ENCODE data around the gene DLX1.

DLX1 gene

DNA sequence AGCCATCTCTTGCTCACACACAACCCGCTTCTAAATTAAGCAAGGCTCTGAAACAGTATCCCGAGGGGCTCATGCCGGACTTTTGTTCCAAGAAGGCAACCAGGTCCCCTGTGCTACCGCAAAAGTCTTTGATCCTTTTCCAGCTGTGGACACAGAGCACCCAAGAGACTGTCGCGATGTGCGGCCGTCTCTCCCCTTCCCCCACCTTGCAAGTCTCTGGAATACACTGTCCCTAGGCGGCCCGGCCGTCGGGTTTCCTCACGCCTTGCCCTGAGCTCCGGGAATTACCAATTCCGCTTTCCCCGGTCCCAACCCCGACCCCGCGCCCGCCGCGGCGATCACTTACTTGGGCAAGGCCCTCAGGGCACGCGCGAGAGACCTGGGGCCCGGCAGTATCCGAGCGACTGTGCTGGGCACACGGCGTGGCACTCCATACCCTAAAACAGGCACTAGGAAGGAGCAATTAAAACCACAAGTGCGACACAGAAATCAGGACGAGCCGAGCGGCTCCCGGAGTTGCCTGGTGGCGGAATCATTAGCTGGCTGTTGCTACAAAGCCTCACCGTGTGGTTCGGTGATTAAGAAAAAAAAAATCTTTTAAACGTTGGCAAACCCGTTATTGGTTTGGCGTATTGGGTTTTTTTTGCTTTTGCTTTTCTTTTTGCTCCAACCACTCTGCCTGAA lies 2.2 kb upstream of the DLX1 start:
- peak overlapping the region; percentile 16 for H3K9ac ChIP-seq (ENCODE audit: low read depth, low read length)
- H3K4me3 ChIP-seq (ENCODE audit: low read length) = peak overlapping the region; percentile 57
- H3K36me3 ChIP-seq (ENCODE audit: insufficient read depth, low read length) = peaks cover 3% of the 10 kb centered on the region
- H3K4me1 ChIP-seq (ENCODE audit: control insufficient read depth, insufficient read depth, low read length) = peaks cover 37% of the 10 kb centered on the region
- H3K9me3 ChIP-seq (replicated peaks; ENCODE audit: low read length) = no peaks in the 10 kb centered on the region
- peaks cover 11% of the 10 kb centered on the region for H3K27me3 ChIP-seq (ENCODE audit: control insufficient read depth, insufficient read depth, low read length)
- peak overlapping the region; percentile 97 for H3K4me2 ChIP-seq (ENCODE audit: low read length)

DNA sequence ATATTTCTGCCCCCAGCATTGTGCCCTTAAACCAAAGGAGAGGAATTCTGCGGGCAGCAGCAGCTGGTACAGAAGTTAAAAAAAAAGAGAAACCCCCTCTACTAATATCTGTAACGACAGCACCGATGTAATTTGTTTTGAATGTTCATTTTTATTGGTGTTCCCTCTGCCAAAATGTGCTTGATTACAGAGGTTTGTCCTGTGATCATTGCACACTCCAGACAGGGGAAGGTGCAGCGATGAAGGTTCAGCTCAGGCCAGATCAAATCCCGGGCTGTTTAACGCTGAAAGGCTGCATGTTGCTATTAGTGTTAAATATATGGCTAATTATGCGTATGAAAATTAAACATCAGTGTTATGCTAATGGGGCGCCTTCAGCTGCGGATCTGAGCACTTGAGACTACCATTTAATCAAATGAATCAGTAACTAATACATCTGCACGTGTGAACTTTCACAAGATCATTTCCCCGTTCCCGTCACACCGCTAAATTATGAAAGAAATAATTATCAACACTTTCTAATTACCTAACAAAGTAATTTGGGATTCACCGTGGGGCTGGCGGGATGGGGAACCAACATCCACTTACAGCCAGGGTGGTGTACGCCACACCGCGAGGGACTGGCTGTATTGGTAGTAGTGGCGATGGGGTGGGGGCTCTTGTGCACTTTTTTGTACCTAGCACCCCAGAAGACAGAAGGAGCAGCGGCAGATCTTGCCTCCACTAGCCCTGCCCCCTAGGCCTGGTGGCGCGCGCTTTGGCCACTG lies 1.5 kb upstream of the DLX1 start:
- no peaks in the 10 kb centered on the region for H3K9me3 ChIP-seq (replicated peaks; ENCODE audit: low read length)
- H3K9ac ChIP-seq (ENCODE audit: low read depth, low read length) = peak overlapping the region; percentile 84
- H3K4me1 ChIP-seq (ENCODE audit: control insufficient read depth, insufficient read depth, low read length) = peaks cover 38% of the 10 kb centered on the region
- peak overlapping the region; percentile 89 for H3K4me3 ChIP-seq (ENCODE audit: low read length)
- peaks cover 10% of the 10 kb centered on the region for H3K36me3 ChIP-seq (ENCODE audit: insufficient read depth, low read length)
- peak overlapping the region; percentile 97 for H3K4me2 ChIP-seq (ENCODE audit: low read length)
- peaks cover 11% of the 10 kb centered on the region for H3K27me3 ChIP-seq (ENCODE audit: control insufficient read depth, insufficient read depth, low read length)

DNA sequence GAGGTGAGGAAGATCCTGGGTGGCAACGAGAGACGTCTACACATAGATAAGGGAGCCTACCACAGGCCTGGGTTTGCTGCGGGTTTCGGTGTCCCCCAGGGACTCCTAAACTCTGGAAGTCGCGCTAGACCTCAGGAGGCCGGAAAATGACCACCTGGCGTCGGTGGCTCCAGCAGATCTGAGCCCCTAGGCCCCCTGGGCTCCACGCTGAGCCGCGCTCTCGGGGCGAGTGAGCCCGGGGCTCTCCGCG lies 987 bp upstream of the DLX1 start:
- peaks cover 12% of the 10 kb centered on the region for H3K36me3 ChIP-seq (ENCODE audit: insufficient read depth, low read length)
- H3K9ac ChIP-seq (ENCODE audit: low read depth, low read length) = peak overlapping the region; percentile 84
- H3K27me3 ChIP-seq (ENCODE audit: control insufficient read depth, insufficient read depth, low read length) = peaks cover 11% of the 10 kb centered on the region
- peak overlapping the region; percentile 97 for H3K4me2 ChIP-seq (ENCODE audit: low read length)
- no peaks in the 10 kb centered on the region for H3K9me3 ChIP-seq (replicated peaks; ENCODE audit: low read length)
- peak overlapping the region; percentile 89 for H3K4me3 ChIP-seq (ENCODE audit: low read length)
- peaks cover 38% of the 10 kb centered on the region for H3K4me1 ChIP-seq (ENCODE audit: control insufficient read depth, insufficient read depth, low read length)

DNA sequence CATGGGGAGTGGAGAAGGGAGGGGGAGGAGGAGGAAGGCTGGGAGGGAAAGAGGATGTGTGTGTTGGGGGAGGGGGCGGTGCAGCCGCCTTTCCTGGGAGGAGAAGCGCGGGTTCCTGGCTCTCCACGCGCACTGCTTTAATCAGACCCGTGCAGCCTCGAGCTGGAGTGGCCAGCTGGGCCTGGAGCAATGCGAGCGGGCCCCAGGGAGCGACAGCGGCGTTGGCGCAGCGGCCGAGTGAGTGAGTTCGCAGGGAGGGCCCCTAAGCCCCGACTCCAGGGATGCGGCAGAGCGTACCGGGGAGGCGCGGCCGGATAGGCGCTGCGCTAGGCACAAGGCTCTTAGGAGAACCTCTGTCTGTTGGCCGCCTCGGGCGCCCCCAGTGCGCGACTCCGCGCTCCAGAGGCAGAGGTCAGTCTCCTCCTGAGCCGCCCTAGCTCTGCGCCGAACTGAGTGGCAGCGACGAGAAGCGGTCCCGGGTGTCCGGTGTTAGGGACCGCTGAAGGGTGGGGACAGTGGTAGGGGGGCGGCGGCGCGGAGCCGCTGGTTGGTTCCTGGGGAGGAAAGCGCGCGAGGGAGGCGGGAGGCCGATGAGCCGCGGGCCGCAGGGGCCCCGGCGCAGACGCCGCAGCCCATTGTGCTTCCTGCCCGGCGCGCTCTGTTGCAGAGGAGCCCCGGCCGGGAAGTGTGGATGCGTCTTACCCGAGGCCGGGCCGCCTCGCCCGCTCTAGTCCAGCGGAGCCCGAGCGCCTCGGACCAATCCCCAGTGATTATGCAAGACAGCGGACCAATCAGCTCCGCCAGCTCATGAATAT lies 455 bp upstream of the DLX1 start:
- Histone ChIP-seq H3K4me2 (ENCODE audit: low read length) (peak overlapping the region; percentile 97), H3K9me3 (replicated peaks; ENCODE audit: low read length) (no peaks in the 10 kb centered on the region), H3K4me3 (ENCODE audit: low read length) (peak overlapping the region; percentile 89), H3K9ac (ENCODE audit: low read depth, low read length) (peak overlapping the region; percentile 84), H3K27me3 (ENCODE audit: control insufficient read depth, insufficient read depth, low read length) (peaks cover 11% of the 10 kb centered on the region), H3K36me3 (ENCODE audit: insufficient read depth, low read length) (peaks cover 12% of the 10 kb centered on the region), H3K4me1 (ENCODE audit: control insufficient read depth, insufficient read depth, low read length) (peaks cover 38% of the 10 kb centered on the region)

DNA sequence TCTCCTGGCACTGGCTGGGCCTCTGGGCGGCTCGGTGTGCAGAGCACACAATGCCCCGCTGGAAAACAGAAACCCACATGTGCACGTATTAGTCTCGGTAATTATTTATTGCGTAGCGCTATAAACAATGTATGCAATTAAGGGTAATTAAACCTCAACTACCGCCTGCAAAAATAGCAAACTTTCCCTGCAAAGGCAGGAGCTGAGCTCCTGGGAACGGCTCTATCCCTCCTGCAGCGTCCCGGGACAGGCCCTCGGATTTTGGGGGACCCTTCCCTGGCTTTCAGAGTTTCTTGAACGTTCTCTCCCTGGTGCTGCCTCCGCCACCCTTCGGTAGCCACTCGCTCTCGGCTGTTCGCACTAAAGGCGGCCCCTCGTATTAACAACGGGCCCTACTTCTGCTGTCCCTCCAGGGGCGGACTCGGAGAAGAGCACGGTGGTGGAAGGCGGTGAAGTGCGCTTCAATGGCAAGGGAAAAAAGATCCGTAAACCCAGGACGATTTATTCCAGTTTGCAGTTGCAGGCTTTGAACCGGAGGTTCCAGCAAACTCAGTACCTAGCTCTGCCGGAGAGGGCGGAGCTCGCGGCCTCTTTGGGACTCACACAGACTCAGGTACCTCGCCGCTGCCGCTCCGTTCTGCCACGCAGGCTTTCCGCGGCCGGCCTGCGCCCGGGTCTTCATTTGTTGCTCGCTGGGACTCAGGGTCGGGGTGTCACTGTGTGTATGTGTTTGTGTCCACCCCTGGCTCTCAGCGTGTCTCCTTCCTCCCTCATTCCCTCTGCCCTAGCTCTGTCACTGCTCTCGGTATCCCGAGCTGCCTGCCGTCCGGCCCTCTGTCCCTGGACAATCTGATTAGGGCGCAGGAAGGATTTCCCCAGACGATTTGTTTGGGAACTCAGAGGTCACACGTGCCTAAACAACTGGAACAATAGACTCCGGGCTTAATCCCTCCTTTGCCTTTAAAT lies 1.2 kb downstream of the DLX1 start:
- Histone ChIP-seq H3K9ac (ENCODE audit: low read depth, low read length) (peak overlapping the region; percentile 84), H3K9me3 (replicated peaks; ENCODE audit: low read length) (no peaks in the 10 kb centered on the region), H3K4me3 (ENCODE audit: low read length) (peak overlapping the region; percentile 89), H3K4me2 (ENCODE audit: low read length) (peak overlapping the region; percentile 97), H3K4me1 (ENCODE audit: control insufficient read depth, insufficient read depth, low read length) (peaks cover 38% of the 10 kb centered on the region), H3K36me3 (ENCODE audit: insufficient read depth, low read length) (peaks cover 12% of the 10 kb centered on the region), H3K27me3 (ENCODE audit: control insufficient read depth, insufficient read depth, low read length) (peaks cover 11% of the 10 kb centered on the region)

DNA sequence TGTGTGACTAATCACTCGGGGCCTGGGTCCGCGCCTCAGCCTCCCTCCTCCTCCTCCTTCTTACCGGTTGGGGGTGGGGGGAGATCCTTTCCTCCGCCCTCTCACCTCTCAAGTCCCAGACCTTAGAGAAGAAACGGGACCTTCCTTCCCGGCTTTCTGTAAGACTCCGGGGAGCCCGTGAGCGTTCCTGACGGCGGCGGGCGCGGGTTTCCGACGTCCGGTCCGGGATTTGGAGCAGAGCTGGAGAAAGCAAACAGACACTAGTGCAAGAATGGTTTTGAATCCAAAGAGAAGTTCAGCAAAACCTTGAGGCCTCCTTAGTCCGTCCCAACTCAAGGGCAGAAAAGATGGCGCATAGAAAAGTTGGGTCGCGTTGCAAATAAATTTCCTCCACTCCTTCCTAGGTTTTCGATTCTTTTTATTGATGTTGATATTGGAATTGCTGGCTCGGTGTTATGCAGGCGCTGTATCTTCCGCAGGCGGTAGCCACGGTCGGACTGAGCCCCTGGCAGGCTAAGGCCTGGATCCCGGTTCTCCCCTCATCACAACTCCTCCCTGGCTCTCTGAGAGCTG lies 2.0 kb downstream of the DLX1 start:
- Histone ChIP-seq H3K4me2 (ENCODE audit: low read length) (peak overlapping the region; percentile 97), H3K4me1 (ENCODE audit: control insufficient read depth, insufficient read depth, low read length) (peaks cover 38% of the 10 kb centered on the region), H3K4me3 (ENCODE audit: low read length) (peak overlapping the region; percentile 89), H3K9me3 (replicated peaks; ENCODE audit: low read length) (no peaks in the 10 kb centered on the region), H3K36me3 (ENCODE audit: insufficient read depth, low read length) (peaks cover 12% of the 10 kb centered on the region), H3K27me3 (ENCODE audit: control insufficient read depth, insufficient read depth, low read length) (peaks cover 10% of the 10 kb centered on the region), H3K9ac (ENCODE audit: low read depth, low read length) (peak overlapping the region; percentile 84)

DNA sequence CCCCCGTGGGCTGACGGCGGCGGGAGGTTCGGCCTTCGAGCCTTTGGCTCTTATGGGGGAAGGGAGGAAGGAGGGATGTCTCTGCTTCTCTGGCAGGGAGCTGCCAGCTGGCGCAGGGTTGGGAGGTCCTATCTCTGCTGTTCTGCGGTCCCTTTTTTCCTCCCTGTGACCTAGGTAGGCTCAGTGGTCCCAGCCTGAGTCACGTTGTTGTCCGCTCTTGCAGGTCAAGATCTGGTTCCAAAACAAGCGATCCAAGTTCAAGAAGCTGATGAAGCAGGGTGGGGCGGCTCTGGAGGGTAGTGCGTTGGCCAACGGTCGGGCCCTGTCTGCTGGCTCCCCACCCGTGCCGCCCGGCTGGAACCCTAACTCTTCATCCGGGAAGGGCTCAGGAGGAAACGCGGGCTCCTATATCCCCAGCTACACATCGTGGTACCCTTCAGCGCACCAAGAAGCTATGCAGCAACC lies 2.5 kb downstream of the DLX1 start:
- peaks cover 5% of the 10 kb centered on the region for H3K27me3 ChIP-seq (ENCODE audit: control insufficient read depth, insufficient read depth, low read length)
- H3K4me2 ChIP-seq (ENCODE audit: low read length) = peak overlapping the region; percentile 97
- H3K9me3 ChIP-seq (replicated peaks; ENCODE audit: low read length) = no peaks in the 10 kb centered on the region
- H3K36me3 ChIP-seq (ENCODE audit: insufficient read depth, low read length) = peaks cover 12% of the 10 kb centered on the region
- no peak overlapping the region for H3K9ac ChIP-seq (ENCODE audit: low read depth, low read length)
- H3K4me1 ChIP-seq (ENCODE audit: control insufficient read depth, insufficient read depth, low read length) = peaks cover 34% of the 10 kb centered on the region
- H3K4me3 ChIP-seq (ENCODE audit: low read length) = peak overlapping the region; percentile 89

DNA sequence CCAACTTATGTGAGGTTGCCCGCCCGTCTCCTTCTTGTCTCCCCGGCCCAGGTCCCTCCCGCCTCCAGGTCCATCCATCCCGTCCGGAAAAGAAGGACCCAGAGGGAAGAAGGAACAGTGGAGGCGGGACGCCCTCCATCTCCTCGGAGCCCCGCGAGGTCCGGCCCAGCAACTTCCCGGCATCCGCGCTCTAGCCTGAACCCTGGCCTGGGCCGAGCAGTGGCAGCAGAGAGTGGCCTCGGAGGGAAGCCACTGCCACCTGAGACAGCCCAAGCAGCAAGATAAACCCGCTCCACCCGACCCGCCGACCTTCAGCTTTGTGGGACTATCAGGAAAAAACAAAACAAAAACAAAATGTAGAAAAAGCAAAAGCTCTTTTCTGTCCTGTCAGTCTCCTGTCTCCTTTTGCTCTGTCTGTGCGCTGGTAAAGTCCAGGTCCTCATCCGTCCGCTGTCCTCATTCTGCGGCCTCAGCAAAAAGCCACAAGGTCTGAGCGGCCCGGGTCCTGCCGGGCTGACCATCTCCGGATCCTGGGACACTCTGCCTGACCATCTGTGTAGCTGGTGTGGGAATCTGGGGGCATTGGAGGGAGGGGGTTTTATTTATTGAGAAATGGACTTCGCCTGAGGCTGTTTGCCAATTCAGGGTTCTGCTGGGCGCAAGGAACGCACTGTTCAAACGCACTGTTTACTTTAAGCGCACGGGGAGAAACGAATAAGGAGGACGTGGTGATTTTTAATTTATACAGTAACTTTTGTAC lies 3.1 kb downstream of the DLX1 start:
- Histone ChIP-seq H3K9me3 (replicated peaks; ENCODE audit: low read length) (no peaks in the 10 kb centered on the region), H3K27me3 (ENCODE audit: control insufficient read depth, insufficient read depth, low read length) (peaks cover 4% of the 10 kb centered on the region), H3K36me3 (ENCODE audit: insufficient read depth, low read length) (peaks cover 12% of the 10 kb centered on the region), H3K4me3 (ENCODE audit: low read length) (no peak overlapping the region), H3K4me2 (ENCODE audit: low read length) (peak overlapping the region; percentile 97), H3K4me1 (ENCODE audit: control insufficient read depth, insufficient read depth, low read length) (peaks cover 30% of the 10 kb centered on the region), H3K9ac (ENCODE audit: low read depth, low read length) (no peak overlapping the region)

DNA sequence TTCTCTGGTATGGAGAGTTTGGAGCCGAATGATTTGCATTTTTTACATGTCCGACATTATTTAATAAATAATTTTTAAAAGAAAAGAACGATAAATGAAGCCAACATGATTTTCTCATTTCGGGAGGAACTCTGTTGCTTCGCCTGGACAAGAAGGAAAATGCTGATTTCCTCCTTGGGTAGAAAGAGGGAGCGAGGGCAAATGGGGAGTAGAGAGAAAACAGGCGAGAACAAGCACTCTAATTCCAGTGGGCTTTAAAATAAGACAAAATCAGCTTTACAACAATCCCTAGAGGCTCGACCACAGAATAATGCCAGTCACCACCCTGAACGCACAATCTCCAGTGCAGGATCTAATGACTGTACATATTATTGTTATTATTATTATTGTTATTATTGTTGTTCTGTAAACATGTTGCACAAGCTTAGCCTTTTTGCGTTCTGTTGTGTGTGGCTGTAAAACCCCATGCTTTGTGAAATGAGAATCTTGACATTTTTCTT lies 3.7 kb downstream of the DLX1 start:
- Histone ChIP-seq H3K4me1 (ENCODE audit: control insufficient read depth, insufficient read depth, low read length) (peaks cover 30% of the 10 kb centered on the region), H3K36me3 (ENCODE audit: insufficient read depth, low read length) (peaks cover 12% of the 10 kb centered on the region), H3K9ac (ENCODE audit: low read depth, low read length) (no peak overlapping the region), H3K4me3 (ENCODE audit: low read length) (no peak overlapping the region), H3K9me3 (replicated peaks; ENCODE audit: low read length) (no peaks in the 10 kb centered on the region), H3K4me2 (ENCODE audit: low read length) (no peak overlapping the region), H3K27me3 (ENCODE audit: control insufficient read depth, insufficient read depth, low read length) (peaks cover 7% of the 10 kb centered on the region)

DNA sequence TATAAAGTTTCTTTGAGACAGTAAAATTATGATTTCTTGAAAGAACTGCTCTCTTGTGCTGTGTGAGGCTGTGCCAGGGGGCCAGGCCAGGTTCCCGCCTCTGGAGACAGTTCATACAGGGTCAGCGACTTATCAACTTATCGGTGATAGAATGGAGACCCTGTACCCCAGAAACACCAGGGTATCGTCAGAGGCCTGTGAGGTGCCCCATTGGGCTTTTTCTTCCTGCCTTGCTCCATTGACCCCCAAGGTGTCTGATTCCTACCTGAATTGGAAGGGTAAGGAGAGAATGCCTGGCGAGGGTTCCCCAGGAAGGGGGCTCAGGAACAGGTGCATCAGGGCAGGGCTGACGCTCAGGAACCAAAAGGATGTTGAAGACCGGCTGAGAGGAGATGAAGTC lies 4.3 kb downstream of the DLX1 start:
- H3K9ac ChIP-seq (ENCODE audit: low read depth, low read length) = no peak overlapping the region
- H3K36me3 ChIP-seq (ENCODE audit: insufficient read depth, low read length) = peaks cover 12% of the 10 kb centered on the region
- H3K27me3 ChIP-seq (ENCODE audit: control insufficient read depth, insufficient read depth, low read length) = peaks cover 7% of the 10 kb centered on the region
- no peak overlapping the region for H3K4me2 ChIP-seq (ENCODE audit: low read length)
- peaks cover 27% of the 10 kb centered on the region for H3K4me1 ChIP-seq (ENCODE audit: control insufficient read depth, insufficient read depth, low read length)
- H3K4me3 ChIP-seq (ENCODE audit: low read length) = no peak overlapping the region
- no peaks in the 10 kb centered on the region for H3K9me3 ChIP-seq (replicated peaks; ENCODE audit: low read length)

Measured in skeletal muscle satellite cell (primary cell).